ENCODE data around the gene ARHGAP33. TPM values are rescaled to one million over a fixed set of nuclear protein-coding genes. Genes with fewer than 3 reads are reported as not detected.

Gene ARHGAP33
- polyA plus RNA-seq, 2 of the 4 experiments (the other 2 are of a cell fraction), result 0.84 to 6.1 TPM

- H3K27ac ChIP-seq, result peak within 1 kb of the TSS in 1 of 2 experiments; percentile 36; a peak in 3 of 6 replicates
- DNase-seq (ENCODE audit: low read depth in 1 of 2, low spot score in 1 of 2) (no peak), ATAC-seq (peak; percentile 55 to 64), FAIRE-seq (no peak)
- peaks cover 15% of the 10 kb centered on the region for H3K4me1 ChIP-seq
- H3K4me2 ChIP-seq, result peak within 1 kb of the TSS; percentile 54
- no peaks in the 10 kb centered on the region for H3K9me3 ChIP-seq
- CTCF ChIA-PET, result interaction anchor here (0.5 to 1.7 kb wide), 7 partner anchors 13 to 361 kb away, joined by 3 to 5 read pairs (median 3); no protein-coding TSS in a partner anchor
- POLR2A ChIA-PET, result no interaction called here
- WGBS (ENCODE audit: missing lambda C conversion rate), result 71% methylated on average over 26 of the region's 26 CpGs
- no peak within 1 kb of the TSS for H3K4me3 ChIP-seq
- TF ChIP-seq CHD4 (IDR thresholded peaks at IDR 0.05; ENCODE audit: borderline replicate concordance) (no peak), MAX (IDR thresholded peaks at IDR 0.05) (no peak), POLR2AphosphoS2 (conservative IDR thresholded peaks at IDR 0.05; ENCODE audit: low read length) (no peak), MYC (IDR thresholded peaks at IDR 0.05; ENCODE audit: borderline replicate concordance, low read length) (no peak), SREBF2 (IDR thresholded peaks at IDR 0.05) (no peak), EHMT2 (IDR thresholded peaks at IDR 0.05; ENCODE audit: low read depth) (no peak), ZSCAN20 (CRISPR knock-in tag; IDR thresholded peaks at IDR 0.05) (no peak), ATOH8 (CRISPR knock-in tag; IDR thresholded peaks at IDR 0.05; ENCODE audit: low read depth) (no peak), TFCP2L1 (CRISPR knock-in tag; IDR thresholded peaks at IDR 0.05) (no peak), PHF8 (IDR thresholded peaks at IDR 0.05; ENCODE audit: borderline replicate concordance, low read depth) (no peak), MAFK (IDR thresholded peaks at IDR 0.05; ENCODE audit: partially characterized antibody) (no peak)
Measured at GRCh38 chr19:35812220-35813042, 37.1 kb downstream of the ARHGAP33 start, which contains the start of gene PRODH2. PRODH2 (minus strand) TSS chr19:35812845; CDS start chr19:35812805, 40 bp downstream.

GRCh38 chr19:35813043-35813890 lies 37.9 kb downstream of the ARHGAP33 start:
- CTCF ChIA-PET, result interaction anchor here (0.6 to 1.7 kb wide), 4 partner anchors 14 to 223 kb away, joined by 3 to 5 read pairs (median 4); no protein-coding TSS in a partner anchor
- Histone ChIP-seq H3K27ac (peak overlapping the region in 1 of 2 experiments; percentile 36; a peak in 3 of 6 replicates), H3K4me3 (no peak overlapping the region), H3K4me1 (peaks cover 15% of the 10 kb centered on the region), H3K4me2 (peak overlapping the region; percentile 54), H3K9me3 (no peaks in the 10 kb centered on the region)
- ATAC-seq, result peak in 1 of 2 experiments; percentile 13; a peak in 1 of 6 replicates
- peak; percentile 46 for FAIRE-seq
- TF ChIP-seq ZNF302 (CRISPR knock-in tag; IDR thresholded peaks at IDR 0.05) (no peak), RARB (CRISPR knock-in tag; IDR thresholded peaks at IDR 0.05) (no peak), CBX8 (IDR thresholded peaks at IDR 0.05) (no peak), PHF8 (IDR thresholded peaks at IDR 0.05; ENCODE audit: borderline replicate concordance, low read depth) (no peak), PBX3 (IDR thresholded peaks at IDR 0.05) (no peak), RCOR1 (IDR thresholded peaks at IDR 0.05; ENCODE audit: low read depth, low read length) (no peak), HEYL (CRISPR knock-in tag; IDR thresholded peaks at IDR 0.05) (no peak)
- no peak for DNase-seq (ENCODE audit: low read depth in 1 of 2, low spot score in 1 of 2)
- WGBS (ENCODE audit: missing lambda C conversion rate), result 40% methylated on average over 11 of the region's 11 CpGs
- POLR2A ChIA-PET, result no interaction called here

GRCh38 chr19:35816262-35816661 lies 40.9 kb downstream of the ARHGAP33 start:
- no peak overlapping the region for H3K4me3 ChIP-seq
- FAIRE-seq (no peak), DNase-seq (ENCODE audit: low read depth in 1 of 2, low spot score in 1 of 2) (no peak), ATAC-seq (no peak)
- WGBS (ENCODE audit: missing lambda C conversion rate), result 56% methylated on average over 6 of the region's 6 CpGs
- TF ChIP-seq BCL3 (IDR thresholded peaks at IDR 0.05) (no peak), ESRRA (IDR thresholded peaks at IDR 0.05; ENCODE audit: borderline replicate concordance, low read length) (no peak), MAFK (IDR thresholded peaks at IDR 0.05; ENCODE audit: partially characterized antibody) (no peak), TP53 (CRISPR knock-in tag; IDR thresholded peaks at IDR 0.05) (no peak), ZNF302 (CRISPR knock-in tag; IDR thresholded peaks at IDR 0.05) (no peak), JUN (IDR thresholded peaks at IDR 0.05) (no peak)
- no peak overlapping the region for H3K27ac ChIP-seq
- H3K4me2 ChIP-seq, result no peak overlapping the region
- ChIA-PET POLR2A (no interaction called here), CTCF (interaction anchor here (0.6 to 1.5 kb wide), 9 partner anchors 12 to 123 kb away, joined by 3 to 5 read pairs (median 3); partner anchors contain the start of gene APLP1)
- H3K9me3 ChIP-seq, result no peaks in the 10 kb centered on the region
- H3K4me1 ChIP-seq, result peaks cover 15% of the 10 kb centered on the region

All from A549 (cell line).